ENCODE data around the gene TAF9.

DNA sequence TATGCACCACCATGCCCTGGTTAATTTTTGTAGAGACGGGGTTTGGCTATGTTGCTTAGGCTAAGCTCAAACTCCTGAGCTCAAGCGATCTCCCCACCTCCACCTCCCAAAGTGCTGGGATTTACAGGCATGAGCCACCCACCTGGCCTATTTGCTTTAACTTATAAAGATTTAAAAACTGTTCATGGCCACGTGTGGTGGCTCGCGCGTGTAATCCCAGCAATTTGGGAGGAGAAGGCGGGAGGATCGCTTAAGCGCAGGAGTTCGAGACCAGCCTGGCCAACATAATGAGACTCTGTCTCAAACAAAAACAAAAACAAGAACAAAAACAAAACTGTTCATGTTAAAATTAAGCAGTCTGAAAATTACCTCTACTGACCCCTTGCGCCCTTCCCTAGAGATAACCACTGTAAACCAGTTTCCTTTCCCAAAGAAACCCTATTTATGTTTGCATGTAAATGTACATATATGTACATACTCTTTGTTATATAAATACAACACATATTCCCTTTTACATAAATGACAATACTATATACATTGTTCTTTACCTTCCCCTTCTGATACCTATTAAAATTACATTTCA is 1.5 kb downstream of the TAF9 start:
- TF ChIP-seq POLR2A (IDR thresholded peaks at IDR 0.05) (no peak), EP300 (IDR thresholded peaks at IDR 0.05) (no peak)
- TF ChIP-seq, protein P1, sequence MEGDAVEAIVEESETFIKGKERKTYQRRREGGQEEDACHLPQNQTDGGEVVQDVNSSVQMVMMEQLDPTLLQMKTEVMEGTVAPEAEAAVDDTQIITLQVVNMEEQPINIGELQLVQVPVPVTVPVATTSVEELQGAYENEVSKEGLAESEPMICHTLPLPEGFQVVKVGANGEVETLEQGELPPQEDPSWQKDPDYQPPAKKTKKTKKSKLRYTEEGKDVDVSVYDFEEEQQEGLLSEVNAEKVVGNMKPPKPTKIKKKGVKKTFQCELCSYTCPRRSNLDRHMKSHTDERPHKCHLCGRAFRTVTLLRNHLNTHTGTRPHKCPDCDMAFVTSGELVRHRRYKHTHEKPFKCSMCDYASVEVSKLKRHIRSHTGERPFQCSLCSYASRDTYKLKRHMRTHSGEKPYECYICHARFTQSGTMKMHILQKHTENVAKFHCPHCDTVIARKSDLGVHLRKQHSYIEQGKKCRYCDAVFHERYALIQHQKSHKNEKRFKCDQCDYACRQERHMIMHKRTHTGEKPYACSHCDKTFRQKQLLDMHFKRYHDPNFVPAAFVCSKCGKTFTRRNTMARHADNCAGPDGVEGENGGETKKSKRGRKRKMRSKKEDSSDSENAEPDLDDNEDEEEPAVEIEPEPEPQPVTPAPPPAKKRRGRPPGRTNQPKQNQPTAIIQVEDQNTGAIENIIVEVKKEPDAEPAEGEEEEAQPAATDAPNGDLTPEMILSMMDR (IDR thresholded peaks at IDR 0.05), result no peak
